ENCODE data around the gene CENPQ. TPM values are rescaled to one million over a fixed set of nuclear protein-coding genes. Genes with fewer than 3 reads are reported as not detected.

Gene CENPQ
- total RNA-seq, 1 donor from 2014 or later = 3.1 TPM

GRCh38 chr6:49540614-49541013 lies 77.4 kb downstream of the CENPQ start:
- no peak for DNase-seq (ENCODE audit: low spot score)

GRCh38 chr6:49541210-49541724 lies 78.1 kb downstream of the CENPQ start:
- DNase-seq (ENCODE audit: low spot score) = no peak

GRCh38 chr6:49541936-49542335 lies 78.8 kb downstream of the CENPQ start:
- no peak for DNase-seq (ENCODE audit: low spot score)

Other genes starting within 250 kb of the CENPQ start
- gene MMUT, start 117 bp upstream of the CENPQ start, total RNA-seq = 18.9 TPM
- gene GLYATL3, start 36.6 kb downstream of the CENPQ start, total RNA-seq = not detected
- 3.9 TPM for gene C6orf141, start 87.3 kb downstream of the CENPQ start, total RNA-seq
- gene RHAG, start 173.5 kb downstream of the CENPQ start, total RNA-seq = not detected